NCI-H510A treated with DMSO at 0.1 percent for 48 hours (cell line): ENCODE data around the gene TRIM41.
"Not testable (repeated sequence)": the region's sequence is repeated elsewhere in the genome, so short reads cannot be mapped to it uniquely, and the experiment has no call there.

ENCODE experiments used
- DNase-seq: peaks from one replicate; lab custom pipeline; 2025; lab: John Stamatoyannopoulos, UW

The TRIM41 gene

DNA sequence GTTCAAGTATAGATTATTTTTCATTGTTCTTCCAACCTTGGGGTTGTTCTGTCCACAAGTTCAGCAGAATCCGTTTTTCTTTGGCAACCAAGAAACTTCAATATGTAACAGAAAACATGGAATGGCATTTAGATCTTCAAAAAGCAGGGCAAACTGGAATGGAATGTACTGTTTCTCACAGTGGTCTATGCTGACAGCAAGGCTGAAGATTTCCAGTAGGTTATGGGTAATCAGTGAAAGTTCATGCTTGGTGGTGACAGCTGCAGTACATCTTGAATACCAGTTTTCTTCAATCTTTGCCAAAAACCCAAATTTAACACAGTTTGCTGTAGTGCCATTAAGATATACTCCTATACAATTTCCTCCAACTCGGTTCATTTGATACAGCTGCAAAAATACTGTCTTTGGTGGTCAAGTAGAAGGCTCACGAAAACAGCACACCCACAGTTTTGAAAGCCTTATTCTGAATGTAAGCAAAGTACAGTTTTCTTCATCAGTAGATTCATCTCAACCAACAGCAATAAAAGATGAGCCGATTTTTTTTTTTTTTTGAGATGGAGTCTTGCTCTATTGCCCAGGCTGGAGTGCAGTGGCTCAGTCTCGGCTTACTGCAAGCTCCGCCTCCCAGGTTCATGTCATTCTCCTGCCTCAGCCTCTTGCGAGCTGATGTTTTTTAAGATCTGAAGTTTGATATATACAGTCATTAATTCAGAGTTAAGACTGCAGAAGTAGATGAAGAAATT lies 32.9 kb downstream of the TRIM41 start:
- no peak for DNase-seq

DNA sequence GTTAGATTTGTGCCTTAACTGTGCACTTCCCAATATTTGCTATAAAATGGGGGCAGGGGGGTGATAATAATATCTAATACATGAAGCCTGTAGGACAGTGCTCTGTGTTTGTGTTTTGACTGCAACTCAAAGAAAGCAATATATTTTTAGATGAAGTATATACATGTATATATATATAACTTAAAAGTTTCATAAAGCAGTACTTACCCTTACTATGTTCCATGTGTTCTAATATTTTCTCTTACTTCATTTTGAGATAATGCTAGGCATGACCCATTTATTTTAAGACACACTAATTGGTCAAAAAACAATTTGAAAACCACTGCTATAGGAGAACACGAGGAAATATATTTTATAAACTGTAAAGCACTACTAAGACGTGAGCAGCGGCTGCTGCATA lies 35.5 kb downstream of the TRIM41 start:
- DNase-seq = no peak

DNA sequence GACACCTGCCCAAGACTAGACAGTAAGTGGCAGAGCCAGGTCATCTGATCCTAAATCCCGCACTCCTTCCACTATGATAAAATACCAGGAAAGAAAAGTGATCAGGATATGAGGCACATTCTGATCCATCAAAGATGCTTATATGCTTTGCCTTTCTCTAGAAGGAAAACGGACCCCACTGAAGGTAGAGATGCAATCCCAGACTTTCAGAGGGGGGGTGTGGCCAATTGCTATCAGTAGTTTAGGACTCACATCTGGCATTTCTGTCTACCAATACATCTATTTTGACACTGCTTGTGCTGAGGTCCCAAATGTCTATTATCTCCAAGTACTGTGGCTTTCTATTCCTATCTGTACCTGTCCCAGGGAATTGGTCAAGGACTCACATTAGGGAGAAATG lies 36.2 kb downstream of the TRIM41 start:
- no peak for DNase-seq

GRCh38 chr5:181259974-181260719 lies 37.1 kb downstream of the TRIM41 start:
- no peak for DNase-seq

DNA sequence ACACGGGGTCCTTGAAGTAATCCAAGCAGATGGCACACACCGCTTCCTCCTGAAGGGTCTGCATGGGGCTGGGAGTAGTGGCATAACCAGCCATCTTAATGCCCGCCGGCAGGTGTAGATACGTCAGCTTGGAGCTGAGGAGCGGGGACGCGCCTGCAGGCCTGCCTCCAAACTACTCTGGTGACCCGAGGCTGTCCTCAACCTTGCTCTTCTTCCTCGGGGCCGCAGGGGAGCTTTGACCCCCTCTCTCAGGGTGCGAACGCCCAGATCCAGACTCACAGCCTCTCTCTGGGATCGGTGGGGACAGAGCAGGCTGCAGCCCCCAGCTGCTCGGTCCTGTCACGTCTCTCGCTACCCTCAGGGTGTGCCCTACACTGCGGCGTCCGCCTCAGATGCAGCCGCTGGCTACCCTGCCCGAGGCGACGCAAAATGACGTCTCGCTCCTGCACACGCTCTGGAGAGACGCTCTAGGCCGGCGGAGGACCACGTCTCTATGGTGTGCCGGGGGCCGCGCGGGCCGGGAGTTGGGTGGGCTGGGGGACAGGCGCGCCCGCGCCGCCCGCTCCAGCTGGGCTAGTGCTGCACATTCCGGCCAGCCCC lies 37.7 kb downstream of the TRIM41 start, which contains the start of gene TRIM52:
TRIM52 (minus strand) TSS at position 424 of the 600 bp plus-strand sequence; CDS start at position 94, 330 bp downstream.
- no peak for DNase-seq

DNA sequence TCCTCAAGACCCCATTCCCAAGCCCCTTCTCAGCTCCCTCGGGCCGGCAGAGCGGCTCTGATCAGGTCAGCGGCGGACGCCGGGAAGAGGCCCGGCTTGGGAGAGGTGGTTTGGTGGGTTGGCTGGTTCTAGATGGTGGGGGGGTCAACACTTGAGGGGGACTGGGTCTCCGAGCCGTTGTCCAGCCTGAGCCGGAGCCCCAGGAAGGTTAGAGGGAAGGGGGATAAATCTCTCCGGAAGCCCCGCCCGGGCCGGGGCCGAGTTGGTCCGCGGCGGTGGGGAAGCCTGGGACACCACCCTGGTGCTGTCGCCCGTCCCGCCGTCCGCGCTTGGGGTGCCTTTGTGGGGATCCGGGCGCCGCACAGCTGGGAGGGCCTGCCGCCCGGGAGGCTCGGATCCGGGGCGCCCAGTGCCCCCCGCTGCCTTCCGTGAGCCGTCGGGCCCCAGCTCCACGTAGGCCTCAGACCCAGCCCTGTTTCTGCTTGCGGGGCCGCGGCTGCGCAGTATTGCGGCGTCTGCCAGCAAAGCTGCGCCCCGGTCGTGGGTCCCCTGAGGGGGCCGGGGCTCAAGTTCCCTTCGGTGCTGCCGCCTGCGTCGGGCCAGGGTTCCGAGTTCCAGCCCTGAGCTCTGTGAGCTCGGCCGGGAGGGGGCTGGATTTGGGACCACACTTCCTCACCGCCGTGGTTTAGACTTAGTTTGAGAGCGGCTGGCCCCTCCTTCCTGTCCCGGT lies 38.4 kb downstream of the TRIM41 start:
- DNase-seq = no peak

GRCh38 chr5:181263633-181264032 lies 40.6 kb downstream of the TRIM41 start:
- no peak for DNase-seq

GRCh38 chr5:181265092-181265671 lies 42.1 kb downstream of the TRIM41 start:
- DNase-seq = no peak

GRCh38 chr5:181267291-181267904 lies 44.3 kb downstream of the TRIM41 start:
- not testable (repeated sequence) for DNase-seq

- DNase-seq = not testable (repeated sequence)
Observed at GRCh38 chr5:181267907-181268306, 44.8 kb downstream of the TRIM41 start.

DNA sequence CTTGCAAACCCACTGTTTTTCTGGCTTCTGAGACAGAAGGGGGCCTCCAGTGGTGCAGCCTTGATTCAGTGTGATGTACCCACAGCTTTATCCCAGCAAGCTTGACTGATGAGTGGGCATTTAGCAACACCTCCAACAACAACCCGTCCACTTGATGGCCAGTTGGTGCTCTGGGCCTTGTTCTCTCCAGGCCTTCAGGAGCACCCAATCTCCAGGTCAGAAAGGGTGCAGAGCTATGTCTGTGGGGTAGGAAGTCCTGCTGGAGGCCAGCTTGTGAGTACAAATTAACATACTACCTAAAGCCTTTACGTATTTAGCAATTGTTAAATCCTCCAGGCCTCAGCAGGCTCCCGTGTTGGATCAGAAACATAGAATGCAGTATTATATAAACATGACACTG lies 48.0 kb downstream of the TRIM41 start:
- no peak for DNase-seq

DNA sequence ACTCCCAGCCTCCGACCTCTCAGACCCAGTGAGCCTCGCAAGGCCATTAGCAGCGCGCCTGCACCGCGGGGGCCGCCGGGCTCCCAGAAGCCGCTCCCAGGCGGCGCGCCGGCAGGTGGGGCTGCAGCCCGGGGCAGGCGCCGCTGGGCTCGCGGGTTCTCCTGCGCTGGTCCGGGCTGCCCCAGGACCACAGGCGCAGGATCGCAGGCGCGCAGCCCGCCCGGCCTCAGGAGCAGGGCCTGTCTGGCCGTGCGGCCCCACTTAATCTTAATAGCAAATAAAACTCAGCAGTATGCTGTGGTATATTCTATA lies 50.3 kb downstream of the TRIM41 start:
- not testable (repeated sequence) for DNase-seq

DNA sequence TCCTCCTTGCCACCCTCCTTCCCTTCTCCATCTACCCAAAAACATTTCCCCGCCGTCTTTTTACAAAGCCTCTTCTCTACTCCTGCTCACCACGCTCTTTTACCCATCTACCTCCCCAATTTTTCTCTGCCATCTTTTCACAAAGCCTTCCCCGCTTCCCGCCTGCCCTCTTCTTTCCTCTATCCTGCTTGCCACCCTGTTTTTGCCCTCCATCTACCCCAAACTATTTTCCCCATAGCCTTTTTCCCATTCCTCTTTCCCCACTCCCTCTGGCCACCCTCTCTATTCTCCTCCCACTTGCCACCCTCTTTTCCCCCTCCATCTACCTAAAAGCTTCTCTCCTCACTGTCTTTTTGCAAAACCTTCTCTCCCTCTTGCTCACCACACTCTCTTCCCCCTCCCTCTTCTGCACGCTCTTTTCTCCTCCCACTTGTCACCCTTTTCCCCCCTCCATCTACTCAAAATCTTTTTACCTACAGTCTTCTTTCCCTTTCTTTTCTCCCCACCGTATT lies 57.2 kb downstream of the TRIM41 start:
- no peak for DNase-seq

- no peak for DNase-seq
Observed at GRCh38 chr5:181281077-181281983, 58.2 kb downstream of the TRIM41 start.

- DNase-seq = no peak
Observed at GRCh38 chr5:181281984-181282316, 58.9 kb downstream of the TRIM41 start.

DNA sequence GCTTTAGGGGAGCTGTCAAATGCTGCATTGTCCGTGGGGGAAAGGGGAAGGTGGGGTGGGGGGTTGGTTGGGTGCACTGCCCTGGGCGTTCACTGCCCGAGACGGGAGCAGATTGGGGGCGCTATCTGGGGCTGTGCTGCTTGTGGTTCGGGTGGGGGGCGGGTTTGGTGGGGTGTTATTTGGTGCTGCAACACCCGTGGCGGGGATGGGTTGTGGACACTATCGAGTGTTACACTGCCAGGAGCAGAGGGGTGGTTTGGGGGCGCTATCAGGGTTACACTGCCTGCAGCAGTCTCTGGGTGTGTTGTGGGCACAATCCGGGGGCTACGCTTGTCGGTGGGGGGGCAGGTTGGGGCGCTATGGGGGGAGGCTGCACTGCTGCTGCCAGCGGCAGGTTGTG lies 59.3 kb downstream of the TRIM41 start:
- not testable (repeated sequence) for DNase-seq

DNA sequence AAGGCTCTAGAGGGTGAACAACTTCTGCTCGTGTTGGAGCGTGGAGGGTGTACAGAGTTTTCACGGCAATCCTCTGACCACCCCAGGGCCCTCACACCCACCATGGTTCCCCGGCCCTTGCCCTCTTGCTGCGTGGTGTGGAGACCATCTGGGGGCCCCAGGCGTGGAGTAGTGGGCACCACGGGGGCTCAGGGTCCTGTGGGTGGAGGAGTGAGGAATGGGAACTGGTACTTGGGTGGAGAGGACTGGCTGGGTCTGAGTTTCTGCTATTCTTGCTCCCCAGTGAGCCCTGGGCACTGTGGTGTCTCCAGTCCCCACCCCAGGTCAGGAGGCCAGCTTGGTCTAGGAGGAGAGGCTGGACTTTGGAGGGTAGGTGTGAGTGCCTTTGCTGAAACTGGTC lies 59.8 kb downstream of the TRIM41 start:
- DNase-seq = no peak

DNA sequence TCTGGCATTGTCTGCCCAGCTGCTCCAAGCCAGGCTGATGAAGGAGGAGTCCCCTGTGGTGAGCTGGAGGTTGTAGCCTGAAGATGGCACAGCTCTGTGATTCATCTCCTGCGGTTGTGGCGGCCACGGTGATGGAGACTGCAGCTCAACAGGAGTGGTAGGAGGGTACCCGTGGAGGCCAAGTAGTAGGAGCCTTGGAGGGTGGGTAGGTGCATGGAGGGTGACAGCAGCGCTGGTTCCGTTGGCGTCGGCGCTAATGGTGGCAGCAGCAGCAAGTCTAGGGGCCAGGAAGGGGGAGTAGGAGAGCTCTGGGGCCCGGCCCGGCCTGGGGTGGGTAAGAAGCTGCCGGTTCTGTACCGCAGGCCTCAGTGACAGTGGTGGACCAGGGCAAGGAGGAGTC lies 60.3 kb downstream of the TRIM41 start:
- no peak for DNase-seq

DNA sequence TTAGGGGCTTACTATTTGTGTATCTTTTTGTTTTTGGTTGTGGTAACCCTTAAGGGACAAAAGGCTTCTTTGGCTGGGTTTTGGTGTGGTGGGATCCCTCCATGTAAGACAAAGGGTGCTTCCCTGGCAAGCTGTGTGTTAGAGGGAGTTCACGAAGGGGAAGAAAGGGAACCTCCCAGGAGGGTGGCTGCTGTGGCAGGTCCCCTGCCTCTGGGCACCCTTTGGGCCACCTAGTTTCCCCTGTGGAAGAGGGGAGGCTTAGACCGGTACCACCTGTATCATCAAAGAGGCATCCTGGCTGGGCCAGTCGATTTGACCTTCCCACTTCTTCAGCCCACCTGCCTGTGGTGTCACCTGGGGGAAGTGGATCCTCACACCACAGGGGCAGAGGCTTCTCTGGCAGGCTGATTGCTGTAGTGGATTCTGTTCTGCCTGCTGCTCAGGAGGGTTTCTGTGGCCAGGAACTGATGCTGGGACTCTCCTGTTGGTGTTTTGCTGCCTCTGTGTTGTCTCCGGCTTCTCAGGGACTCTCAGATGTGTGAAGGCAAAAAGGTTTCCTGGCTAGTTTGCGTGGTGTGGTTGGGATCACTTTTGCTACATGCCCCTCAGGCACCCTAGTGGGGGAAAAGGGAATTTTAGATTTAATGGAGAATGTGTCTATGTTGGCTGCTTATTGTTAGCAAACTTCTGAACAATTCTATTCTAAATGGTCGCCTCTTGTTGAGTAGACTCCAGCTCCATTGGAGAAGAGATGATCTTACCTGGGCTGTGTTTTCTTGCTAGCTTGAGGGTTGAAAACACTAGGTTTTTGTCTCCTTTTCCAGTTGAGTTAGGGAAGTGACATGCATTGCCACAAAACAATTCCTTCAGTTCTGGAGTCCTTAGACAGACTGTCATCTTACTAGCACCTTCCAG lies 61.0 kb downstream of the TRIM41 start:
- not testable (repeated sequence) for DNase-seq
